Peyer's patch (tissue), 4 donors: ENCODE data around the gene LHX3.
"Not testable (repeated sequence)": the region's sequence is repeated elsewhere in the genome, so short reads cannot be mapped to it uniquely, and the experiment has no call there.

ENCODE experiments used
- POLR2A ChIP-seq, 2 donors: fragments of 450-650 bp; IDR thresholded peaks; one replicate each; pipeline ENCODE4 v1.5.1; 2017; ENCODE audit warnings: antibody characterized with exemption in 2 of 2, mild to moderate bottlenecking in 2 of 2, moderate library complexity in 2 of 2
- TF ChIP-seq, protein P1 (sequence below), 6 experiments: fragments of 450-650 bp in 4 of 6; fragments of 200-600 bp in 2 of 6; sonication (generic) in 1 of 6; IDR thresholded peaks; one replicate each; pipeline ENCODE4 v1.5.1; 2017 to 2019; ENCODE audit warnings: antibody characterized with exemption in 6 of 6, mild to moderate bottlenecking in 3 of 6, moderate library complexity in 1 of 6

DNA sequence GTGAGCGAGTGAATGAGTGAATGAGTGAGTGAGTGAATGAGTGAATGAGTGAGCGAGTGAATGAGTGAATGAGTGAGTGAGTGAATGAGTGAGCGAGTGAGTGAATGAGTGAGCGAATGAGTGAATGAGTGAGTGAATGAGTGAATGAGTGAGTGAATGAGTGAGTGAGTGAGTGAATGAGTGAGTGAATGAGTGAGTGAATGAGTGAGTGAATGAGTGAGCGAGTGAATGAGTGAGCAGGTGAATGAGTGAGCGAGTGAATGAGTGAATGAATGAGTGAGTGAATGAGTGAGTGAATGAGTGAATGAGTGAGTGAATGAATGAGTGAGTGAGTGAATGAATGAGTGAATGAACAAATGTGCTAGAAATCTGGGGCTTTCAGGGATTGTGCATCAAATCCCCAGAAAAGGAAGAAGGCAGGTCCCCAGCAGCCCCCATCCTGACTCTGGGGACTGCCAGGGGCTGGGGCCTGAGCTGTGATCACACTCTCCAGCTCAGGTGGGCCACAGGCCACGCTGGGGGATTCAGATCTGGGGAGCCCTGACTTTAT lies 54.2 kb downstream of the LHX3 start:
- TF ChIP-seq, protein P1, sequence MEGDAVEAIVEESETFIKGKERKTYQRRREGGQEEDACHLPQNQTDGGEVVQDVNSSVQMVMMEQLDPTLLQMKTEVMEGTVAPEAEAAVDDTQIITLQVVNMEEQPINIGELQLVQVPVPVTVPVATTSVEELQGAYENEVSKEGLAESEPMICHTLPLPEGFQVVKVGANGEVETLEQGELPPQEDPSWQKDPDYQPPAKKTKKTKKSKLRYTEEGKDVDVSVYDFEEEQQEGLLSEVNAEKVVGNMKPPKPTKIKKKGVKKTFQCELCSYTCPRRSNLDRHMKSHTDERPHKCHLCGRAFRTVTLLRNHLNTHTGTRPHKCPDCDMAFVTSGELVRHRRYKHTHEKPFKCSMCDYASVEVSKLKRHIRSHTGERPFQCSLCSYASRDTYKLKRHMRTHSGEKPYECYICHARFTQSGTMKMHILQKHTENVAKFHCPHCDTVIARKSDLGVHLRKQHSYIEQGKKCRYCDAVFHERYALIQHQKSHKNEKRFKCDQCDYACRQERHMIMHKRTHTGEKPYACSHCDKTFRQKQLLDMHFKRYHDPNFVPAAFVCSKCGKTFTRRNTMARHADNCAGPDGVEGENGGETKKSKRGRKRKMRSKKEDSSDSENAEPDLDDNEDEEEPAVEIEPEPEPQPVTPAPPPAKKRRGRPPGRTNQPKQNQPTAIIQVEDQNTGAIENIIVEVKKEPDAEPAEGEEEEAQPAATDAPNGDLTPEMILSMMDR (IDR thresholded peaks at IDR 0.05) = not testable (repeated sequence)
- not testable (repeated sequence) for TF ChIP-seq POLR2A (IDR thresholded peaks at IDR 0.05)
